H1 (cell line): Measurements from ENCODE around the gene IFNL3. TPM values are rescaled to one million over a fixed set of nuclear protein-coding genes. Genes with fewer than 3 reads are reported as not detected.

ENCODE experiments used
- CTCF ChIA-PET: fragments of 300-600 bp; sonication (Branson Sonifier 250); formaldehyde crosslinking; loops from one replicate; lab custom pipeline; 2021; ENCODE audit not compliant: partially characterized antibody; lab: Charles Lee
- POLR2A ChIA-PET: fragments of 300-600 bp; sonication (Branson Sonifier 250); formaldehyde crosslinking; loops from one replicate; lab custom pipeline; 2021; ENCODE audit warnings: inconsistent platforms; ENCODE audit not compliant: partially characterized antibody; lab: Charles Lee
- DNase-seq, 2 experiments: peaks; one replicate each; pipeline versions ENCODE4 v3.0.0 to v3.0.0-alpha.2; 2010 to 2022; ENCODE audit warnings: low spot score in 2 of 2, low read depth in 1 of 2, mixed read lengths in 1 of 2
- FAIRE-seq: peaks from 2 replicates; lab custom pipeline; 2011; peaks lifted over from hg19 to GRCh38; lab: Jason Lieb, UNC
- H2AFZ ChIP-seq: 2 replicates; pipeline ENCODE4 v1.8.1; 2012; ENCODE audit warnings: low read length, inconsistent platforms
- H2AK5ac ChIP-seq: 2 replicates; pipeline ENCODE4 v1.6.1; 2013; ENCODE audit warnings: low read depth, low read length
- H2BK120ac ChIP-seq: replicated peaks from 2 replicates; pipeline ENCODE3; 2013; ENCODE audit warnings: low read depth, low read length, inconsistent platforms
- H2BK12ac ChIP-seq: 2 replicates; pipeline ENCODE4 v1.6.1; 2013; ENCODE audit warnings: low read depth, low read length
- H2BK15ac ChIP-seq: 2 replicates; pipeline ENCODE4 v1.6.1; 2013; ENCODE audit warnings: low read length
- H2BK20ac ChIP-seq: 2 replicates; pipeline ENCODE4 v1.6.1; 2013; ENCODE audit warnings: low read length
- H2BK5ac ChIP-seq: 2 replicates; pipeline ENCODE4 v1.6.1; 2013; ENCODE audit warnings: low read depth, low read length
- H3K14ac ChIP-seq: 2 replicates; pipeline ENCODE4 v1.6.1; 2013; ENCODE audit warnings: inconsistent platforms; ENCODE audit not compliant: insufficient read length
- H3K18ac ChIP-seq: 2 replicates; pipeline ENCODE4 v1.6.1; 2013; ENCODE audit warnings: low read length; ENCODE audit errors: extremely low read depth
- H3K23ac ChIP-seq: 2 replicates; pipeline ENCODE4 v1.6.1; 2013; ENCODE audit warnings: inconsistent platforms; ENCODE audit not compliant: insufficient read length
- H3K23me2 ChIP-seq: 2 replicates; pipeline ENCODE4 v1.6.1; 2013; ENCODE audit warnings: low read depth, low read length
- H3K27ac ChIP-seq: 2 replicates; pipeline ENCODE4 v1.6.1; 2011; ENCODE audit warnings: low read depth, low read length, inconsistent platforms
- H3K27me3 ChIP-seq, 4 experiments: replicated peaks in 1 of 4; 1 replicate in 1 of 4; 2 replicates in 3 of 4; pipeline versions ENCODE4 v1.6.1 to v1.8.1; 2011 to 2013; ENCODE audit warnings: low read length in 3 of 4, mild to moderate bottlenecking in 3 of 4, inconsistent platforms in 2 of 4, mixed read lengths in 2 of 4, moderate library complexity in 1 of 4; ENCODE audit not compliant: control insufficient read depth in 3 of 4, insufficient read depth in 3 of 4; ENCODE audit errors: extremely low read depth in 1 of 4
- H3K36me3 ChIP-seq, 4 experiments: 2 replicates each; pipeline versions ENCODE4 v1.6.1 to v1.8.1; 2011 to 2013; ENCODE audit warnings: mild to moderate bottlenecking in 4 of 4, low read length in 3 of 4, moderate library complexity in 2 of 4, control low read depth in 1 of 4, inconsistent platforms in 1 of 4; ENCODE audit not compliant: insufficient read depth in 4 of 4, control insufficient read depth in 2 of 4
- H3K4ac ChIP-seq: replicated peaks from 2 replicates; pipeline ENCODE3; 2013; ENCODE audit warnings: low read length, low read depth, mixed read lengths, inconsistent platforms; ENCODE audit not compliant: insufficient read length
- H3K4me1 ChIP-seq, 4 experiments: replicated peaks in 1 of 4; 1 replicate in 1 of 4; 2 replicates in 3 of 4; pipeline versions ENCODE4 v1.6.1 to v1.8.1; 2011 to 2013; ENCODE audit warnings: low read length in 3 of 4, inconsistent platforms in 2 of 4, mixed read lengths in 1 of 4; ENCODE audit not compliant: insufficient read depth in 4 of 4, control insufficient read depth in 3 of 4
- H3K4me2 ChIP-seq, 2 experiments: 2 replicates each; pipeline versions ENCODE4 v1.6.1 to v1.8.1; 2011 to 2013; ENCODE audit warnings: low read depth in 2 of 2, low read length in 2 of 2, control low read depth in 1 of 2, inconsistent platforms in 1 of 2, mild to moderate bottlenecking in 1 of 2; ENCODE audit not compliant: insufficient read depth in 1 of 2
- H3K4me3 ChIP-seq, 4 experiments: fragments of 200-600, 300-600 bp in 1 of 4; sonication (generic), shearing (Covaris generic), sonication (Bioruptor Twin) in 1 of 4; 2 replicates each; pipeline versions ENCODE4 v1.5.1 to v1.8.1; 2011 to 2016; ENCODE audit warnings: low read length in 4 of 4, low read depth in 3 of 4, control low read depth in 2 of 4, inconsistent platforms in 2 of 4, mild to moderate bottlenecking in 2 of 4, mixed read lengths in 1 of 4, moderate library complexity in 1 of 4; ENCODE audit not compliant: insufficient read depth in 2 of 4; ENCODE audit errors: extremely low read depth in 1 of 4
- H3K56ac ChIP-seq: replicated peaks from 2 replicates; pipeline ENCODE3; 2013; ENCODE audit warnings: low read depth, mild to moderate bottlenecking, mixed read lengths, low read length, inconsistent platforms; ENCODE audit not compliant: insufficient read length
- H3K79me1 ChIP-seq: 2 replicates; pipeline ENCODE4 v1.6.1; 2013; ENCODE audit warnings: low read depth, low read length, control low read depth
- H3K79me2 ChIP-seq, 2 experiments: 2 replicates each; pipeline versions ENCODE4 v1.6.1 to v1.8.1; 2012 to 2013; ENCODE audit warnings: low read length in 2 of 2, mild to moderate bottlenecking in 2 of 2, inconsistent platforms in 1 of 2; ENCODE audit not compliant: insufficient read depth in 2 of 2, control insufficient read depth in 1 of 2
- H3K9ac ChIP-seq, 4 experiments: replicated peaks in 1 of 4; 1 replicate in 1 of 4; 2 replicates in 3 of 4; pipeline versions ENCODE4 v1.6.1 to v1.8.1; 2011 to 2013; ENCODE audit warnings: low read depth in 3 of 4, low read length in 3 of 4, control low read depth in 2 of 4, mild to moderate bottlenecking in 2 of 4, moderate library complexity in 2 of 4, inconsistent platforms in 1 of 4; ENCODE audit errors: extremely low read depth in 1 of 4
- H3K9me3 ChIP-seq, 2 experiments: 2 replicates each; pipeline versions ENCODE4 v1.6.1 to v1.8.1; 2012 to 2013; ENCODE audit warnings: mild to moderate bottlenecking in 2 of 2, moderate library complexity in 2 of 2, control low read depth in 1 of 2, inconsistent platforms in 1 of 2, low read depth in 1 of 2, low read length in 1 of 2, mixed read lengths in 1 of 2; ENCODE audit not compliant: insufficient read depth in 2 of 2
- H4K20me1 ChIP-seq, 2 experiments: replicated peaks in 1 of 2; 2 replicates each; pipeline versions ENCODE3 to v1.8.1; 2011 to 2013; ENCODE audit warnings: inconsistent platforms in 2 of 2, low read length in 2 of 2, mild to moderate bottlenecking in 1 of 2; ENCODE audit not compliant: insufficient read depth in 2 of 2, control insufficient read depth in 1 of 2
- H4K5ac ChIP-seq: 2 replicates; pipeline ENCODE4 v1.6.1; 2013; ENCODE audit warnings: low read length, low read depth, mixed read lengths, inconsistent platforms; ENCODE audit not compliant: insufficient read length
- H4K8ac ChIP-seq: 2 replicates; pipeline ENCODE4 v1.8.0; 2013; ENCODE audit warnings: mild to moderate bottlenecking, moderate library complexity, low read length, inconsistent platforms; ENCODE audit not compliant: insufficient read depth; ENCODE audit errors: extremely low read depth
- H4K91ac ChIP-seq: replicated peaks from 2 replicates; pipeline ENCODE3; 2013; ENCODE audit warnings: low read length, mixed read lengths, inconsistent platforms; ENCODE audit not compliant: insufficient read length
- JUND ChIP-seq: IDR thresholded peaks from 2 replicates; pipeline ENCODE4 v1.6.1; 2011; ENCODE audit warnings: mild to moderate bottlenecking, improper control_type of control experiment, low read length
- KDM1A ChIP-seq: fragments of 200-600, 300-600 bp; sonication (generic); IDR thresholded peaks from 2 replicates; pipeline ENCODE4 v1.7.1; 2016; ENCODE audit warnings: mild to moderate bottlenecking, low read length, borderline replicate concordance
- WGBS, 2 experiments: shearing (Covaris generic) in 1 of 2; methylation state at CpG; one replicate each; pipeline versions ENCODE4 v1.1.6 to v1.1.7; 2013 to 2015; ENCODE audit warnings: low lambda C conversion rate in 2 of 2, mixed read lengths in 2 of 2, inconsistent platforms in 1 of 2, low coverage in 1 of 2, missing lambda C conversion rate in 1 of 2; ENCODE audit not compliant: insufficient replicate concordance in 2 of 2, insufficient coverage in 1 of 2, insufficient read length in 1 of 2; ENCODE audit errors: extremely low coverage in 1 of 2, missing lambda C conversion rate in 1 of 2; 5-methylcytosine and 5-hydroxymethylcytosine counted together
- polyA plus RNA-seq, 7 experiments: library from polyadenylated mRNA; depleted of rRNA in 3 of 7; stranded (reverse) in 5 of 7; unstranded in 2 of 7; fragments of >200 nt in 5 of 7; fragments of 200-250 nt in 2 of 7; gene quantifications; 1 replicate in 5 of 7; 2 replicates in 1 of 7; 4 replicates in 1 of 7; pipeline versions ENCODE4 v1.2.1 to v1.2.3, GENCODE V29; 2011 to 2013; ENCODE audit warnings: missing spikeins in 2 of 7, mixed read lengths in 2 of 7
- total RNA-seq: library from RNA; stranded (reverse); fragmentation: NEBNext Ultra II Directional; extraction: Animal tissue kit (Norgen Biotek cat#: 25700); gene quantifications from 2 replicates; pipeline ENCODE4 v1.2.1, GENCODE V29; 2021

Gene IFNL3
- total and polyA plus RNA-seq, 2 of the 8 experiments (the other 6 are each of a cell fraction or from before 2014, with no cell fraction given), result 0.11 TPM; not detected in 1

DNA sequence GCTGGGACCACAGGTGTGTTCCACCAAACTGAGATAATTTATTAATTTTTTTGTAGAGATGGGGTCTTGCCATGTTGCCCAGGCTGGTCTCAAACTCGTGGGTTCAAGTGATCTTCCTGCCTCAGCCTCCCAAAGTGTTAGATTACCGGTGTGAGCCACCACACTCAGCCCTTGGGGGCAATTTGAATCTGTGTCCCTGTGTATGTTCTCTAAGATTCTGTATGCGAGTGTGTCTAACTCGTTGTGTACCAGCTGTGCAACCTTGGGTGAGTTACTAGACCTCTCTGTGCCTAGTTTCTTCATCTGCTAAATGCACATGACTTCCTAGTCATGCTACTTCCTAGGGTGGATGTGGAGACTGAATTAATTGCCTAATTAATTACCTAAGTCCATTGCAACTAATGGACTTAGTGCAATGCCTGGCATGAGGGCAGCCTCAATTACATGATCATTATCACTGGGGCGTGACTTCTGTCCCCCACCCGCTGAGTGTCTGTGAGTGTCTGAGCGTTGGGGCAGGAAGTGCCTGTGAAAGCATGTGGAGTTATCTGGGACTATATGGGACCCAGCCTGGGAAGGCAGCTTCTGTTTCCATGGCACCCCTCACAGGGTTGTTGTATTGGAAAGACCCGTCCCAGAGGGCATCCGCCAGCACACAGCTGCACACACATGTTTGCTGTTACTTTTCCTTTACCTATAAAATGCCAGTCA lies 49.8 kb downstream of the IFNL3 start:
- Histone ChIP-seq H3K4ac (no peak overlapping the region), H2BK5ac (no peak overlapping the region), H3K18ac (no peak overlapping the region), H2BK15ac (0 out of 2 replicates have a peak overlapping the region, but pooled peaks have one; percentile 61), H3K9me3 (no peaks in the 10 kb centered on the region), H3K27ac (no peak overlapping the region), H4K91ac (no peak overlapping the region), H3K23ac (no peak overlapping the region), H2BK12ac (0 out of 2 replicates have a peak overlapping the region, but pooled peaks have one; percentile 19), H4K20me1 (peaks cover 0 to 2% of the 10 kb centered on the region in 2 experiments), H3K4me2 (no peak overlapping the region), H3K79me2 (no peaks in the 10 kb centered on the region), H3K79me1 (no peaks in the 10 kb centered on the region), H4K8ac (no peak overlapping the region), H3K14ac (no peak overlapping the region), H3K4me3 (no peak overlapping the region), H2AFZ (no peak overlapping the region), H3K9ac (no peak overlapping the region), H3K27me3 (peaks cover 11 to 28% (median 21%) of the 10 kb centered on the region in 4 experiments), H3K56ac (no peak overlapping the region), H3K36me3 (no peaks in the 10 kb centered on the region), H2BK120ac (no peak overlapping the region), H3K23me2 (peaks cover 8% of the 10 kb centered on the region; the same call in 1 of the 2 replicates), H2AK5ac (no peak overlapping the region), H2BK20ac (0 out of 2 replicates have a peak overlapping the region, but pooled peaks have one; percentile 32), H3K4me1 (peaks cover 0 to 9% (median 8%) of the 10 kb centered on the region in 4 experiments; a peak in 6 of 7 replicates), H4K5ac (no peak overlapping the region)
- CTCF ChIA-PET, result interaction anchor here (0.6 to 7.1 kb wide), 7 partner anchors 8 to 133 kb away, joined by 3 to 53 read pairs (median 5); partner anchors contain the start of gene SYCN
- DNase-seq (no peak), FAIRE-seq (no peak)
- TF ChIP-seq KDM1A, result peak; percentile 79; the same call in 1 of the 2 replicates
- TF ChIP-seq JUND, result no peak
- POLR2A ChIA-PET, result interaction anchor here (1.0 to 1.7 kb wide), 2 partner anchors 67 to 75 kb away, joined by 3 to 5 read pairs; no protein-coding TSS in a partner anchor
- 84% methylated on average over 9 of the region's 9 CpGs; no CpG with 5 or more reads in 1 of the 2 experiments for WGBS, 2 experiments
